ENCODE results near the gene SUPT7L.

The SUPT7L gene

DNA sequence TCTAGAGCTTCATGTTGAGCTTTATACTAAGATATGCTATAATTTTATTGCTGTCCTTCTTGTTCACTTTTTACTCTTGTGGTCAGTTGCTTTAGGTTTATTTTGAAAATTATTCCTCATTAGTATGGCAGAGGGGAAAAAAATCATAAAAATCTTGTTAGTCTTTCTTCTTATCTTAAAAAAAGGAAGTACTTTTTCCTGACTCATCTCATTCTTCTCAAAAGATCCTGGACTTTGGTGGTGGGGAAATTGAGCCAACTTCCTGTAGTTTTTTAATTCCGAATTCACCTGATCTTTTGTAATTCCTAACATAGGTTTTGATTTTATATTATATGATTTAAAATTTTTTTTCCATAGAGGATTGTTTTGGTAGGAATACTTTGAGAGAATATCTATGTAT lies 4.0 kb upstream of the SUPT7L start:
- no peak overlapping the region for H3K4me3 ChIP-seq (ENCODE audit: low read length)
- TF ChIP-seq ZNF274 (IDR thresholded peaks at IDR 0.05; ENCODE audit: low read depth, low read length): no peak

DNA sequence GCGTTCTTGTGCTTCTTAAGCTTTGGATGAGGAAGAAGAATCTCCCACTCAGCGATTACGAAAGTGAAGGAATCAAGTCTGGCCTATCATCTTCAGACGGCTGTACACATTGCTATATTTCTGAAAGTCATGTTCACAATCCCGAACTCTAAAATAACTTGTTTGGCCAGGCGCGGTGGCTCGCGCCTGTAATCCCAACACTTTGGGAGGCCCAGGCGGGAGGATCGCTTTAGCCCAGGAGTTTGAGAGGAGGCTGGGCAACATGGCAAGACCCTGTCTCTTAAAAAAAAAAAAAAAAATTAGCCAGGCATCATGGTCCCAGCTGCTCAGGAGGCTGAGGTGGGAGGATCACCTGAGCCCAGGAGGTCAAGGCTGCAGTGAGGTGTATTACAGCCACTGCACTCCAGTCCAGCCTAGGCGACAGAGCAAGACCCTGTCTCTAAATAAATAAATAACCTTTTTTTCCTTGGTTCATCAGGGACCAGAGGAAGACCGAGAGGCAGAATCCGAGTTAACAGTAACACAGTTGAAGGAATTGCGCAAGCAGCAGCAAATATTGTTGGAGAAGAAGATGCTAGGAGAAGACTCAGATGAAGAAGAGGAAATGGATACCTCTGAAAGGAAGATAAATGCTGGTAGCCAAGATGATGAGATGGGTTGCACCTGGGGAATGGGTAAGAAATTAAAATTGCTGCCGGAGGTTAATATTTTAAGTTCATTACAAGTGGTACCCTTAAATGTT lies 1.4 kb upstream of the SUPT7L start:
- H3K4me3 ChIP-seq (ENCODE audit: low read length): peak overlapping the region; percentile 93
- TF ChIP-seq ZNF274 (IDR thresholded peaks at IDR 0.05; ENCODE audit: low read depth, low read length): no peak

DNA sequence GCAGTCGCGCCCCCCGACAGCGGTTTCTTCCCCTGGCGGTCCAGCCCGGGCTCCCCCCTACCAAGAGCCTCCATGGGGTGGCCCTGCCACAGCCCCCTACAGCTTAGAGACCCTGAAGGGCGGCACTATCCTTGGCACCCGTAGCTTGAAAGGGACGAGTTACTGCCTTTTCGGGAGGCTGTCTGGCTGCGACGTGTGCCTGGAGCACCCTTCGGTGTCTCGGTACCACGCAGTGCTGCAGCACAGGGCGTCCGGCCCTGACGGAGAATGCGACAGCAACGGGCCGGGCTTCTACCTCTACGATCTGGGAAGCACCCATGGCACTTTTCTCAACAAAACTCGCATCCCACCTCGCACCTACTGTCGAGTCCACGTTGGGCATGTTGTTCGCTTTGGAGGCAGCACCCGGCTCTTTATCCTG lies 750 bp upstream of the SUPT7L start:
- no peak for TF ChIP-seq ZNF274 (IDR thresholded peaks at IDR 0.05; ENCODE audit: low read depth, low read length)
- peak overlapping the region; percentile 93 for H3K4me3 ChIP-seq (ENCODE audit: low read length)

DNA sequence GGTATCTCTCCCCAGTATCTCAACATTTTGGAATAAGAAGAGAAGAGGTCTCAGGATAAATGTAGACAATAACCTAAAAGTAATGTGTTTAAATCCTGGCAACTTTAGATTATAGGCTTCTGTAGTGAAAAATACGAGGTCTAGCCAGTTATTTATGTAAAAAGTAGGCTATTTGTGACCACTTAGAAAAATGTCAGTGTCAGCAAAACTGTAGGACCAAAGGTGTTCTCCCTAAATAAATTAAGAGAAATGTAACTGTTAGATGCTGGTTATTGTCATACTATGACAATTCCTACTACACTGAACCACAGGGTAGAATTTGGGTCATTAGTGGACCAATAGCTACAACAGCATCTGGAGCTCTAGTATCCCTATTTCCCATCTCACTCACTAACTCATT lies 2.0 kb downstream of the SUPT7L start:
- no peak overlapping the region for H3K4me3 ChIP-seq (ENCODE audit: low read length)
- no peak for TF ChIP-seq ZNF274 (IDR thresholded peaks at IDR 0.05; ENCODE audit: low read depth, low read length)

DNA sequence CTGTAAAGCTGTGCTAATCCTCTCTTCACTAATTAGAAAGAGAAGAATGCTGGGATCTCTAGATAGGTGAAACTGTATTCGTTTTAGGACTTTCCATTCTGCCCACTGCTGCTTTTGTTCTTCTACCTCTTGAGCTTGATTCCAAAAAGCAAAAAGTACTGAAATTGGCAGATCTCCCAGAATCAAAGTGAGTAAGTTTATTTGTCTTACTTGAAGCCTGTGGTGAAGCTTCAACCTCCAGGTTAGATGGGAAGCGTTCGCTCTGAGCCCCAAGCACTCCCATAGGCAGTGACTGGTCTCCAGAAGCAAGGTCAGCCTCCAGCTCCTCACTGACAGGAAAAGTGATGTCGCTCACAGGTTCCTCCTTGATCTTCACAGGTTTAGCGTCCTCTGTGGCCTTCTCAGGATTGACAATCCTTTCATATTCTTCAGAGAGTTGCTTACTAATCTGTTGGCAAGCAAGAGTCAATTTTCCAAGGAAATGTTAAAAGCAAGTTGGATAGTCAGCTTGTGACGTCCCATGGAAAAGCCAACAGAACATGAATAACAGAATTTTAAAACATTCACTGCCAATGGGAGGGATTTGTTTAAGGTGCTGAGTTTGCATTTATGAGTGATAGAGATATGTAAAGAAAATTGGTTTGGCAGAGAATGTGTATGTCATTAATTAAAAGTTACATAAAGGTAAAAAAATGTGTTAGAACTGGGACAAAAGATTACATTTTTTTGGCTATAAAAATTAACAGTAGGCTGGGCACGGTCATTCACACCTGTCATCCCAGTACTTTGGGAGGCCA lies 8.1 kb downstream of the SUPT7L start:
- no peak overlapping the region for H3K4me3 ChIP-seq (ENCODE audit: low read length)
- no peak for TF ChIP-seq ZNF274 (IDR thresholded peaks at IDR 0.05; ENCODE audit: low read depth, low read length)

DNA sequence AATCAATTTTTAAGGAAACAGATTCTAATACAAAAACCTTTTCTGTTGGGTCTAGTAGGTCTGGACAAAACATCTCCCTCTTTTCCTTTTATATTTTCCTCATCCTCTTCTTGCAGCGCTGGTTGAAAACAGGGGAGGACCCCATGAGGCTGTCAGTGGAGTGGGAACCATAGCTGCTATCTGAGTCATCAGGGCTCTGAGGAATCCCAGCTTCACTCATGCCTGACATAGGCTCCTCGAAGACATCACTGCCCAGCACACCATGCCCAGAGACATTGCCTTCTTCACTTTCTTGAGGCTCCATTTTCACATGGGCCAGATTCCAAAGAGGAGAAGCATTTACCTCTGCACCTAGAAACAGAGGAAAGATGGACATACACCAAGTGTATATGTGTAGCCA lies 10.0 kb downstream of the SUPT7L start:
- H3K4me3 ChIP-seq (ENCODE audit: low read length): no peak overlapping the region
- TF ChIP-seq ZNF274 (IDR thresholded peaks at IDR 0.05; ENCODE audit: low read depth, low read length): no peak

DNA sequence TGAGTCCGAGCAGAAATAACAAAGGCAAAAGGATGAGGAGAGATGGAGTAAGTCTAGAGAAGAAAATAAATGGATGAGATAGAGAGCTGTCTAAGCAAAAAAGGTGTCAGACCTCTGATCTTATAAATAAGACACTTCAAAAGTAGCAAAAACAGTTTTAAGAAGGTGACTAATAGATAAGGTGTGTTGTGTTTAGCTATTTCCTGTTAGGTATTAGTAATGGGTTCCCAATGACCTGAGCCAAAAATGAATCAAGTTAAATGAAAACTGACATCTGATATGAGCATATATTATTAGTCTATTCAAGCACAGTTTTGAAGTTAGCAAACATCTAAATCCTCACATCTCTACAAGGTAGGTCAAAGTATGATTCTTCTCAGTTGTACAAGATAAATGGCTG lies 10.6 kb downstream of the SUPT7L start:
- no peak overlapping the region for H3K4me3 ChIP-seq (ENCODE audit: low read length)
- no peak for TF ChIP-seq ZNF274 (IDR thresholded peaks at IDR 0.05; ENCODE audit: low read depth, low read length)

DNA sequence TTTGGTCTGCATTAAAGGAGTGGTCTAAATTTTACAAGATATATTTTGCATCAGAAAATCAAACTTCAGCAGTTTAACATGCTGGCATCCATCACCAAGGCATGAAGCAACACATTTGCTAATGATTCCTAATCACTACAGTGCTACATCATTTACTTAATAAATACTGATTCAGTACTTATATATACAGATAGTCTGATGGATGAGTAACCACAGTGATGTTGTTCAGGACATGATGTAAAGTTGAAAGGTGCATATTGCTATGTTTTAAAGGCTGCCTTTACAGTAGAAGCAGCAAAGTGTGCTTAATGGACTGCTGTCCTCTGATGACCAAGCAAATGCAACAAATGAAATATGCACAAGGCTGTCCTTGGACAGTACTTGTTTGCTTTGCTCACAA lies 11.1 kb downstream of the SUPT7L start:
- TF ChIP-seq ZNF274 (IDR thresholded peaks at IDR 0.05; ENCODE audit: low read depth, low read length): no peak
- H3K4me3 ChIP-seq (ENCODE audit: low read length): no peak overlapping the region

DNA sequence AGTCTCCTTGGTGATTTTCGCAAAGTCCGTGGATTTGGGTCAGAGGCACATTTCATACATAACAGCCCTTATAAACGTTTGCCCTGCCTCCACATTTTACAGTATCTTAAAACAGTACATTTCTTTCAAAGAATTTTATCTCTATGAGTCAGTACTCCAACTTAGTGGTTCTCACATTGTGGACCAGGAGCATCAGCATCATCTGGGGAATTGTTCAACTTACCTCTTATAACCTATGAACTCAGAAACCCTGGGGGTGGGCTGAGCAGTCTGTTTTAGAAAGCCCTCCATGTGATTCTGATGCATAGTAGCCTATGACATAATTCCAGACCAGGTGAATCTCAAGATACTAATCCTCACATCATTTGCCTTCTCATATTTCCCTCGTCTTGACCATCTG lies 12.4 kb downstream of the SUPT7L start:
- no peak for TF ChIP-seq ZNF274 (IDR thresholded peaks at IDR 0.05; ENCODE audit: low read depth, low read length)
- H3K4me3 ChIP-seq (ENCODE audit: low read length): no peak overlapping the region

DNA sequence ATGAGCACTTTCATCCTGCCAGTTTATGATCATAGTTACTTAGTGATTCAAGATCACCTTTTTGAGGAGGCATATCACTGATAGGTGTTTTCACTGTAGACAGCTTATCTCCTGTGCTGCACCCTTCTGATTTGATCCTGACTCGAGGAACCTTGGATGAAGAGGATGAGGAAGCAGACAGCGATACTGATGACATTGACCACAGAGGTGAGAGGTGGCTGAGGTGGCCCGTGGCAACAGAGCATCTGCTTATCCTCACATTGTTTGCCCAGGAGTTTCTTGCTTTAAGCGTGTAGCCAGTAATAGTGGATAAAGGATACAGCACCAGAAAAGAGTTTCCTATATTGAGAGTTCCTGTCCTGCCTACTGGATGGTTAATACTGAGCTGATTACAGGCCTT lies 15.7 kb downstream of the SUPT7L start:
- no peak for TF ChIP-seq ZNF274 (IDR thresholded peaks at IDR 0.05; ENCODE audit: low read depth, low read length)
- H3K4me3 ChIP-seq (ENCODE audit: low read length): no peak overlapping the region

DNA sequence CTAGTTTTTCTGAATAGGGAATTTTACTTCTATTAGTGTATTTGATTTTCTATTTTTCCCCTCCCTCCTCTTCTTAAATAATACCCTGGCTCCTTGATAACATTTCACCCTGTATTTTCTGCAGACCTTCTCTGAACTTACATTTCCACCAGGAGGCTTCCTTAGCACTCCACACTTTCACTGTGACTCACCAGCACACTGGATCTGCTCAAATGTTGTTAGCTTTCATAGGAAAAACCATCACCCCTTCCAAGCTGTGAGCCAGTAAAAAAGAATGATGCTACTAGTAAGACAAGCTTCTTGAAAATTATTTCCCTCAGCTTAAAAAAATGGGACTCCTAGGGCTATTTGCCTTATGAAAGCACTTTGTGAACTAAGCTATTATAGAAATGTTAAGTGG lies 16.1 kb downstream of the SUPT7L start:
- H3K4me3 ChIP-seq (ENCODE audit: low read length): no peak overlapping the region
- no peak for TF ChIP-seq ZNF274 (IDR thresholded peaks at IDR 0.05; ENCODE audit: low read depth, low read length)

DNA sequence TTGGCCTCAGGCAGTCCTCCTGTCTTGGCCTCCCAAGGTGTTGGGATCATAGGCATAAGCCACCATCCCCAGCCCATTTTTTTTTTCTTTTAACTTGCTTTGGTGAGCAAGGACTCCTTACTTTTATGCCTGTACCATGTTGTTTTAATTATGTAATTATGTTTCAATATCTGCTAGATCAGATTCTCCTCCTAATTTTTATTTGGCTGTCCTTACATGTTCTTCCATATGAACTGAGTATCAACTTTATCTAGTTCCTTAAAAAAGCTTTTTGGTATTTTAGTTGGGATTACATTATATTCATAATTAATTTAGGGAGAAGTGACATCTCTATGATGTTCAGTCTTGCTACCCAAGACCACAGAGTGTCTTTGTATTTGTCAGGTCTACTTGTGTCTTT lies 18.2 kb downstream of the SUPT7L start:
- no peak for TF ChIP-seq ZNF274 (IDR thresholded peaks at IDR 0.05; ENCODE audit: low read depth, low read length)
- H3K4me3 ChIP-seq (ENCODE audit: low read length): no peak overlapping the region

DNA sequence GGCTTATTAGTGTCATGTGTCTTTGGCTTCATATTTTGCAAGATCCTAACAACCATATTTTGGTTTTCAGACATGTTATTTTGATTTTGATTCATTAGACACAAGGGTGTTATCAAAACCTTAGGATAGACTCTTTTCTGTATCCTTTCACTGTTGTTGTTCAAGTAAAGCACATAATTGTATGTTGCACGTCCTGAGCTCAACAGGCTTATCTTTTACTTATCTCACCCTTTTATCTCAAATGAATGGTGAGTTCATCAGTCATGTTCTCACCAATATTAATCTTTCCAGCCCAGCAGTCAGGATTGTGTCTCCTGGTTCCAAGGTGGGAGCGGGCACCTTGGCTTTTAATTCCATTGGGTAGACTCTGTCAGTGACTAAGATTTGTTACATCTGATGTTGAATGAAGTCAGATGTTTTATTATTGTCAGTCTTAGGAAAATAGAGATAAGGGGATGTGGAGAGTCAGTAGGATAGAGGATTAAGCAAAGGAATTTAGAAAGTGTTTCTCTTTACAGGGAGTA lies 22.6 kb downstream of the SUPT7L start:
- no peak for TF ChIP-seq ZNF274 (IDR thresholded peaks at IDR 0.05; ENCODE audit: low read depth, low read length)
- no peak overlapping the region for H3K4me3 ChIP-seq (ENCODE audit: low read length)

DNA sequence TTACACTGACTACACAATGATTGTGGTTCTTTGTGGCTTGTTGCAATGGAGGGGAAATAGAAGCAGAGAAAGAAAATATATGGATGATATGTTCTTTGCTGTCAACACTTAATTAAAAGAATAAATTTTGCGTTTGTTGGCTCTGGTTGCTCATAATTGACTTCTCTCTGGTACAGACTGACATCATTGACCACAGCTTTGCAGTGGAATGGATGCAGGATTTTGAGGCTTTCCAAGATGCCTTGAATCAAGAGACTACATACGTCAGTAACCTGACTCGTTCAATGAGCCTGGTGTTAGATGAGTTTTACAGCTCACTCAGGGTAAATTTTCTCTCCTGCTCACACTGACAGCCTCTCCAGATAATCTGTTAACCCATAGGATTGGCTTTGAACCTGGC lies 24.7 kb downstream of the SUPT7L start:
- no peak for TF ChIP-seq ZNF274 (IDR thresholded peaks at IDR 0.05; ENCODE audit: low read depth, low read length)
- H3K4me3 ChIP-seq (ENCODE audit: low read length): no peak overlapping the region

DNA sequence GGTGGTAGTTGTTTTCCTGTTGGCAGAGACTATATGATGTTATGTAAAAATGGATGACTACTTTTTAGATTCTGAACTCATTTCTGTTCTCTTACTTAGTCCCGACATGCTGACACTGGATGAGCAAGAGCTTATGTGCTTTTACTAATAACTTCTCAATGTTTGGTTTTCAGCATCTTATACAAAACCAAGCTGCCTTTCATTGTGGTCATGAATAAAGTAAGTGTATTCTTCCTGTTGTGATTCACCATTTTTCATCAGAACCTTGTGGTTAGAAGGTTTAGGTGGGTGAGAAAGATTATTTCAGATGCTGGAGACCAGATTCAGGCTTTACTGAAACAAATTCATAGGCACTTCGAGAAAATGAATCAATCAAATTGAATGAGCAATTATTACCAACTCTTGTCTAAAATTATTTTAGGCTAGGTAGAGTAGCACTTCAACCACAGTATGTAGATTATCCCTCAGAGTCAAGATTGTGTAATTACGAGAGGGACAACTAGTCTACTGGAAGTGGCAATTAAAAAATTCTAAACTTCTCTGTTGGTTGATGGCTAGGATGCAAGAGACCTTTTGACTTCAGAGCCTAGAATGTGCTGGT lies 25.3 kb downstream of the SUPT7L start:
- TF ChIP-seq ZNF274 (IDR thresholded peaks at IDR 0.05; ENCODE audit: low read depth, low read length): no peak
- no peak overlapping the region for H3K4me3 ChIP-seq (ENCODE audit: low read length)
